ENCODE results near the gene SLC45A2.

The SLC45A2 gene

GRCh38 chr5:34017254-34017653 is 32.8 kb upstream of the SLC45A2 start:
- Histone ChIP-seq H3K4me3 (ENCODE audit: severe bottlenecking) (no peak overlapping the region), H3K27me3 (ENCODE audit: insufficient read depth, poor library complexity, severe bottlenecking) (no peaks in the 10 kb centered on the region), H3K27ac (ENCODE audit: poor library complexity, severe bottlenecking) (no peak overlapping the region), H3K36me3 (ENCODE audit: low read depth) (no peaks in the 10 kb centered on the region), H3K9me3 (ENCODE audit: severe bottlenecking) (no peaks in the 10 kb centered on the region), H3K4me1 (ENCODE audit: insufficient read depth, poor library complexity, severe bottlenecking) (no peaks in the 10 kb centered on the region)
- ATAC-seq (ENCODE audit: low read depth), result no peak
- DNase-seq (ENCODE audit: low spot score), result no peak
- TF ChIP-seq CTCF (IDR thresholded peaks at IDR 0.05; ENCODE audit: poor library complexity, severe bottlenecking), result no peak

GRCh38 chr5:34016750-34017149 is 32.3 kb upstream of the SLC45A2 start:
- DNase-seq (ENCODE audit: low spot score), result no peak
- Histone ChIP-seq H3K4me1 (ENCODE audit: insufficient read depth, poor library complexity, severe bottlenecking) (no peaks in the 10 kb centered on the region), H3K27ac (ENCODE audit: poor library complexity, severe bottlenecking) (no peak overlapping the region), H3K9me3 (ENCODE audit: severe bottlenecking) (no peaks in the 10 kb centered on the region), H3K27me3 (ENCODE audit: insufficient read depth, poor library complexity, severe bottlenecking) (no peaks in the 10 kb centered on the region), H3K4me3 (ENCODE audit: severe bottlenecking) (no peak overlapping the region), H3K36me3 (ENCODE audit: low read depth) (no peaks in the 10 kb centered on the region)
- ATAC-seq (ENCODE audit: low read depth), result no peak
- no peak for TF ChIP-seq CTCF (IDR thresholded peaks at IDR 0.05; ENCODE audit: poor library complexity, severe bottlenecking)

GRCh38 chr5:34016222-34016621 is 31.7 kb upstream of the SLC45A2 start:
- DNase-seq (ENCODE audit: low spot score), result no peak
- no peaks in the 10 kb centered on the region for H3K36me3 ChIP-seq (ENCODE audit: low read depth)
- H3K27ac ChIP-seq (ENCODE audit: poor library complexity, severe bottlenecking), result no peak overlapping the region
- no peak for TF ChIP-seq CTCF (IDR thresholded peaks at IDR 0.05; ENCODE audit: poor library complexity, severe bottlenecking)
- ATAC-seq (ENCODE audit: low read depth), result no peak
- H3K27me3 ChIP-seq (ENCODE audit: insufficient read depth, poor library complexity, severe bottlenecking), result no peaks in the 10 kb centered on the region
- no peaks in the 10 kb centered on the region for H3K4me1 ChIP-seq (ENCODE audit: insufficient read depth, poor library complexity, severe bottlenecking)
- no peak overlapping the region for H3K4me3 ChIP-seq (ENCODE audit: severe bottlenecking)
- H3K9me3 ChIP-seq (ENCODE audit: severe bottlenecking), result no peaks in the 10 kb centered on the region

GRCh38 chr5:34015120-34015822 is 30.8 kb upstream of the SLC45A2 start:
- H3K9me3 ChIP-seq (ENCODE audit: severe bottlenecking), result no peaks in the 10 kb centered on the region
- no peaks in the 10 kb centered on the region for H3K27me3 ChIP-seq (ENCODE audit: insufficient read depth, poor library complexity, severe bottlenecking)
- ATAC-seq (ENCODE audit: low read depth) (no peak), DNase-seq (ENCODE audit: low spot score) (no peak)
- no peak for TF ChIP-seq CTCF (IDR thresholded peaks at IDR 0.05; ENCODE audit: poor library complexity, severe bottlenecking)
- H3K4me1 ChIP-seq (ENCODE audit: insufficient read depth, poor library complexity, severe bottlenecking), result no peaks in the 10 kb centered on the region
- H3K27ac ChIP-seq (ENCODE audit: poor library complexity, severe bottlenecking), result no peak overlapping the region
- H3K4me3 ChIP-seq (ENCODE audit: severe bottlenecking), result no peak overlapping the region
- H3K36me3 ChIP-seq (ENCODE audit: low read depth), result no peaks in the 10 kb centered on the region

- Histone ChIP-seq H3K36me3 (ENCODE audit: low read depth) (no peaks in the 10 kb centered on the region), H3K27ac (ENCODE audit: poor library complexity, severe bottlenecking) (no peak overlapping the region), H3K4me3 (ENCODE audit: severe bottlenecking) (no peak overlapping the region), H3K27me3 (ENCODE audit: insufficient read depth, poor library complexity, severe bottlenecking) (no peaks in the 10 kb centered on the region), H3K9me3 (ENCODE audit: severe bottlenecking) (no peaks in the 10 kb centered on the region), H3K4me1 (ENCODE audit: insufficient read depth, poor library complexity, severe bottlenecking) (no peaks in the 10 kb centered on the region)
- no peak for DNase-seq (ENCODE audit: low spot score)
- TF ChIP-seq CTCF (IDR thresholded peaks at IDR 0.05; ENCODE audit: poor library complexity, severe bottlenecking), result no peak
- no peak for ATAC-seq (ENCODE audit: low read depth)
These were observed 30.1 kb upstream of the SLC45A2 start for GRCh38 chr5:34014626-34015025.

All from RWPE2 (cell line).